NCI-H2196 treated with DMSO at 0.1 percent for 48 hours (cell line): ENCODE results near the gene RAB40B.

Experiments
- DNase-seq: peaks from one replicate; lab custom pipeline; 2025; ENCODE audit not compliant: unreplicated experiment; lab: John Stamatoyannopoulos, UW

RAB40B gene

DNA sequence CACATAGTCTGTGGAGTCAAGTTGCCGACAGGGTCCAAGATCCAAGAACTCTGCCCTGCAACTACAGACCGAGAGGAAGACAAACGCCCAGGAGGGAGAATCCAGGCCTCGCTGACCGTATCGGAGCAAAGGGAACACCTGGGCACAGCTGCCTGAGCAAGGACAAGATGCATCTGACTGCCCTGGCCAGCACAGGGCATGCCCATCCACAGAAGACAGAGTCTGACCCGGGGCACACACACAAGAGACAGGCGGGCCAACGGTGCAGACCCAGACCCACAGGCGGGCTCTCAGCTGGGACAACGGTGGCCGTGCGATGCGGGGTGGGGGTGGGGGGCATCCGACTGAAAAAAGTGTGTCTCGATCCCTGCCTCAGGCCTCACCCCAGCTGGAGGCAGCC lies 6.2 kb downstream of the RAB40B start:
- no peak for DNase-seq

DNA sequence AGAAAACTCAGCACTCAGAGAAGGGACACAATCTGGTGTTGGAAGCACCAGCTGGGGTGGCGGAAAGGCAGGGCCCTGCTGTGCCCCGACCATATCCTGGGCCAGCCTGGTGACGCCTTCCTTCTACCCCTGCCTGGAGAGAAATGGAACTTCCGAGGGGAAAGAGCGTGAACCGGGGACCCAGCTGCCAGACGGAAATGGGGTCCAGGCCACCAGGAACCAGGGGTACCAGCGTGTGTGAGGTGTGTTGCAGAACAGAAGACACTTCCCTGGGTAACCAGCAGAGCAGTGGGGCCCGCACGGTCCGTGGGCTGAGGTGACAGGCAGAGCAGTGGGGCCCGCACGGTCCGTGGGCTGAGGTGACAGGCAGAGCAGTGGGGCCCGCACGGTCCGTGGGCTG lies 6.8 kb downstream of the RAB40B start:
- no peak for DNase-seq

DNA sequence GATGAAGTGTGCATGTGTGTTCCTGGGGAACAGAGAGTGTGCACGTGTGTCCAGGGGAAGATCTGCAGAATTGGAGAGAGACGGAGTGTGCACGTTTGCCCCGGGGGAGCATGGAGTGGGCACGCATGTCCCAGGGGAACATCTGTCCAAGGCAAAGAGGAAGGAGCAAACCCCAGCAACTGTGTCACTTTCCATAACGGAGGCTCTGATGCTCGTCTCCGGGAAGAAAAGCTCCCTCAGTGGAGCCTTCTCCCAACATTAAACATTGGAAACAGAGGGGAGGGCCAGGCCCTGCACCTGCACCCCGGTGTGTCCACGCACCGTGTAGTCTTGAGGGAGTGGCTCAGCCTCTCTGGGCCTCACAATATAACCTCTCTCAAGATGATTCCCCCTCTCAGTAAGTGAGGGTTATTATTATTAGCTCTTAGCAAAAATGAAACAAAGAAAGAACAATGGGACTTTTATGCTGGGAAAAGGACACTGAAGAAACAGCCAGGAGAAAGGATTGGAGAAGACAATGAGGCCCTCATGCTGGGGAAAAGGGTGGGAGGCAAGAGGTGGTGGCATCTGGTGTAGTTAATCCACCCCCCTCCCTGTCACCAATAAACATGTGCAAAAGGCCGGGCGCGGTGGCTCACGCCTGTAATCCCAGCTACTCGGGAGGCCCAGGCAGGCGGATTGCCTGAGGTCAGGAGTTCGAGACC lies 7.6 kb downstream of the RAB40B start:
- no peak for DNase-seq

DNA sequence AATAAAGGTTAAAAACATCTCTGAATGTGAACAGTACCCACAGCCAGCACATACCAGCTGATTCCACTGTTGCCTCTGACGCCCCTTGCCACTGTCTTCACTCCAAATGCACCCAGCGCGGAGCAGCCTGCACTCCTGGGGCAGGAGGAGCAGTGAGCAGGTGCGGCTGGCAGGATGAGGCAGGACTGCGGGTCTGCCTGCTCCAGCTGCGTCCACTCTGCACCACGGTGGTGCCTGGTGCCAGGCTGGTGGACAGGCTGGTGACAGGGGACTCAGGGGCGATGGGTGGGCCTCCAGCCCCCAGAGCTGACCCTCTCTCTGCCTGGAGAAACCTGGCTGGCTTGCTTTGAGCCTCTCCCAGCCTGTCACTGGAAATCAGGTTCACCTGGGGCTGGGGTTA lies 9.4 kb downstream of the RAB40B start:
- DNase-seq, result no peak

DNA sequence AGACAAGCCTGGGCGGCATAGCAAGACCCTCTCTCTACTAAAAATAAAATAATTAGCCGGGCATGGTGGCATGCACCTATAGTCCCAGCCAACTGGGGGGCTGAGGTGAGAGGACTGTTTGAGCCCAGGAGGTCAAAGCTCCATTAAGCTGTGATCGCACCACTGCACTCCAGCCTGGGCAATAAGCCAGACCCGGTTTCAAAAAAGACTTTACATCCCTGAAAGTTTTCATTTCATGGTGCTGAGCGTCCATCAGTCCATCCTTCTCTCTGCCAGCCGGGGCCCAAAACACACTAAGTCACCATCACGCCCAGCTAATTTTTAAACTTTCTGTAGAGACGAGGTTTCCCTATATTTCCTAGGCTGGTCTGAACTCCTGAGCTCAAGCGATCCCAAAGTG lies 10.6 kb downstream of the RAB40B start:
- DNase-seq, result no peak

DNA sequence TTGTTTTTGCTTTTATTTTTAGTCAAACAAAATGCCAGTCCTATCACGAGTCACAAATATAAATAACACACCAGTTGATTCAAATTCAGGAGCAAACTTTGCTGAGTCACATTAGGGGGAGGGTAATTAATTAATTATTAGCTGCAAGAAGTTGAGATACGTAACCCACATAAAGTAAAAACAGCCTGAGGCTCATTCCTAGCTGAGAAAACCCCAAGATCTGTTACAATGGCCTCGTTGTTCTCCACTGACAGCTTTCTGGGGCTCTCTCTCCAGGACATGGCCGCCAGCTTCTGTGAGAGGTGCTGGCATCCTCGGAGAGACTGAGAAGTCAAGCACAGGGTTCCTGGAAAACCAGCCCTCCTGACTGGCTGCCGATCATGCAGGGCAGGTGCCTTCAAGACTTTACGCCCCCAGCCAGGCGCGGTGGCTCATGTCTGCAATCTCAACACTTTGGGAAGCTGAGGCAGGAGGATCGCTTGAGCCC lies 11.1 kb downstream of the RAB40B start:
- DNase-seq, result no peak

DNA sequence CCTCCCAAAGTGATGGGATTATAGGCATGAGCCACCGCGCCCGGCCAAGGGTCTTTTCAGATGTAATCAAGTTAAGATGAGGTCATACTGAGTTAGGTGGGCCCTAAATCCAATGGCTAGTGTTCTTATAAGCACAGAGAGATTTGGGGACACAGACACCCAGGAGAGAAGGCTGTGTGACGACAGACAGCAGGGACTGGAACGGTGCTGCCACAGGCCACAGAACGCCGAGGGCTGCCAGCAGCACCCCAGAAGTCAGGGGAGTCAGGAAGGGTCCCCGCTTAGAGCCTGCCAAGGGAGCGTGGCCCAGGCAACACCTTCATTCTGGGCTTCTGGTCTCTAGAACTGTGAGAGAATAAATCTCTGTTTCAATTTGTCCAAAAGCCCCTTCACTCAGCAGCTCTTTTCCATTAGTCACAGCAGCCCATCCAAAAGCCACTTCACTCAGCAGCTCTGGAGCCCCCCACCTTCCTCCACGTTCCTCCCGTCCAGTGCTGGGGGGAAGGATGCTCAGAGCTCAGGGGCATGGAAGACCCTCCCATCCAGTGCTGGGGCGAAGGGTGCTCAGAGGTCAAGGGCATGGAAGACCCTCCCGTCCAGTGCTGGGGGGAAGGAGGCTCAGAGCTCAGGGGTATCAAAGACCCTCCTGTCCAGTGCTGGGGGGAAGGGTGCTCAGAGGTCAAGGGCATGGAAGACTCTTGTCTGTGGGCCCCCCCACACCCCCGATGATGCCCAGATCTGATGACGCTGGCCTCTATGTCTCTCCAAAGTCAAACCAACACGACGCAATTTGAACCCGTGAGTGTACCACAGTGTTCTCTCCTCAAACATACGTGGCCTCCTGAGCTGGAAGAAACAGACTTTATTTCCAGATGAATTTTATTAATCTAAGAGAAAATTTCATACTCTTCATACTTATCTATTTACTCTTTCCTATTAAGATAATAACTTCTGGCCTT lies 11.9 kb downstream of the RAB40B start:
- DNase-seq, result no peak

DNA sequence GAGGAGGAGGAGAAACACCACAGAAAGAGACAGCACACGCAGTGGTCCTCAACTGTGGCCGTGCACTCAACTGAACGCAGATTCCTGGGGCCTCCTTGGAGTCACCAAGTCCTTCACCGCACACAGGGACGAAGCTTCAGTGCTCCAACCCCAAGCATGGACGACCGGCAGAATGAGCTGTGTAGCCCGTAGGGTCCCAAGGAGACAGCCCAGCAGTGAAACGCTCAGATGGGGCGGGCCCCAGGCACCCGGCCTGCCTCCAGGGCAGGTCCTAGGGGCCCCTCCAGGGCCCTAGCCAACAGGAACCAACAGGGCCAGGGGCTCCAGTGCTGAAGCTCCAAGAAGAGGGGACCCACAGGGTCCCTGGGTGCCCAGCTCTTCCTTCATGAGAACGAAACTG lies 13.2 kb downstream of the RAB40B start:
- no peak for DNase-seq

DNA sequence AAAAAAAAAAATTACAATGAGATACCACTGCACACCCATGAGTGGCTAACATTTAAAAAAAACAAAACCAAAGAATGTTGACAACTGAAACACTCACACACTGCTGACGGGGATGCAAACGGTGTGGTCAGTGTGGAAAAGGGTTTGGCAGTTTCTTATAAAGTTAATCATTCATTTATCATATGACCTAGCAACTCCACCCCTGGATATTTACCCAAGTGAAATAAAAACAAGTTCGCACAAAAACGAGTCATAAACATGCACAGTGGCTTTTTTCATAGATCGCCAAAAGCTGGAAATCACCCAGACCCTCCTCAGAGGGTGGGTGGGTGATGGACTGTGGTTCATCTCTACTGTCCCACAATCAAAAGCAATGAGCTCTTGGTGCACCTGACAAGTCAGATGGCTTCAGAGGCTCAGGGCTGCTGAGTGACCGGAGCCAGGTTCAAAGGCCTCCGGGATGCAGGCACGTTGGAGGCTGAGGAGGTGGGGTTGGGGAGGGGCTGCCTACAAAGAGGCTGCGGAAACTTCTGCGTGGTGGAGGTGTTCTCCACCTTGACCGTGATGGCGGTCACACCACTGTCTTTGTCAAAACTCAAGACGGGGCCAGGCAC lies 14.2 kb downstream of the RAB40B start:
- DNase-seq, result no peak

DNA sequence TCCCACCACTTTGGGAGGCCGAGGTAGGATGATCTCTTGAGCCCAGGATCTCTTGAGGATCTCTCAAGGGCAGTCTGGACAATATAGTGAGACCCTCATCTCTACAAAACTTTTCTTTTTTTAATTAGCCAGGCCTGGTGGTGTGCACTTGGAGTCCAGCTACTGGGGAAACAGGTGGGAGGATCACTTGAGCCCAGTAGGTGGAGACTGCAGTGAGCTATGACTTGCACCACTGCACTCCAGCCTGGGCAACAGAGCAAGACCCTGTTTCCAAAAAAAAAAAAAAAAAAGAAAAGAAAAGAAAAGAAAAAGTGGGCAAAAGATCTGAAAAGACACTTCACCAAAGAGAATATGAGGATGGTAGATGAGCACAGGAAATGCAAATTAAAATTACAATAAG lies 15.0 kb downstream of the RAB40B start:
- DNase-seq, result no peak

DNA sequence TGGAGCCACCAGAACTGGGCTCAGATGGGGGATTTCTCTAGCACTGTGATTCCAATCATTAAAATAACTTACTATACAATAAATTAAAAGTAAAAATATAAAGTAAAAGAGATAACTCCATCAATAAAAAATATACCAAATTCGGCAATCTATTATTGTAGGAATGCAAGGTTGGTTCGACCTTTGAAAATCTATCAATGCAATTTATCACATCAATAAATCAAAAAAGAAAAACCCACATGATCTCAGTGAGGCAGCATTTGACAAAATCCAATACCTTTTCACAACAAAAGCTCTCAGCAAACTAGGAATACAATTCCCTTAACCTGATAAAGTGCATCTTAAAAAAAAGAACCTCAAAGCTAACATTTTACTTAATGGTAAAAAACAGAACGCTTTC lies 17.0 kb downstream of the RAB40B start:
- DNase-seq, result no peak

DNA sequence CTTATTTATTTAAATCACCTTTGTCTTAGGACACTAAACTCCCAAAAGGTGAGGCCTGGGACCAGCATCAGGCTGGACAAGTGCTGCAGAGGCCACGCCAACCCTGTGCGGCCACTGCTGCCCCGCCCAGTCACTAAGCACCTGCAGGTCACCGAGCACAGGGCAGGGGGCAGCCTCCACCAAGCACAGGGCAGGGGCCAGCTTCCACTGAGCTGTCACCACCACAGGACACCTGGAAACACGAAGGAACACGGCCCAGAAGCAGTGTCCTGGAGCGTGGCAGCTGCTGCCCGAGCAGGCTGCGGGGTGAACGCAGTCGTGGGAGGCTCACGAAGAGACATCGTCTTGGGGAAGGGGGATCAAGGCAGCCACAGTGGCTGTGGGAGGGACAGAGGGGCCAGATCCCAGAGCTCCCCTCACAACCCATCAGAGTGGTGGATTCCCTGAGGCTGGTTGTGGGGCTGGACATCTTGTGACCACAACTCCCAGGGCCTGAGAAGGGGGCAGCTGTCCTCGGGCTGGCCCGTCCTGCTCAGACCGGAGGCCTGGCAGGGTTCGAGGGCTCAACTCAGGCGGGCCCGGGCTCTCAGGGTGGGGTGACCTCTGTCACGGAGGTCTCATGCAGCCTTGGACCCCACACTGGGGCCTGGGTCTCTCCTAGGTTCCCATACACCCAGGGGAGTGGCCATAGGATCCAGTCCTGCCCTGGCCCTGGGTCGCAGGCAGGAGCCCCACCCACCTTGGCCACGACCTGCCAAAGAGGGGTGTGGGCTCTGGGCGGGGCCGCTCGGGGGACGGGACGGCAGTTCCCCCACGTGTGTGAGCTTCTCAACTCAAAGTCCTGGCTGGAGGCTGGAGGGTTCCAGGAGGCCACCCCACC lies 18.7 kb downstream of the RAB40B start:
- DNase-seq, result no peak

DNA sequence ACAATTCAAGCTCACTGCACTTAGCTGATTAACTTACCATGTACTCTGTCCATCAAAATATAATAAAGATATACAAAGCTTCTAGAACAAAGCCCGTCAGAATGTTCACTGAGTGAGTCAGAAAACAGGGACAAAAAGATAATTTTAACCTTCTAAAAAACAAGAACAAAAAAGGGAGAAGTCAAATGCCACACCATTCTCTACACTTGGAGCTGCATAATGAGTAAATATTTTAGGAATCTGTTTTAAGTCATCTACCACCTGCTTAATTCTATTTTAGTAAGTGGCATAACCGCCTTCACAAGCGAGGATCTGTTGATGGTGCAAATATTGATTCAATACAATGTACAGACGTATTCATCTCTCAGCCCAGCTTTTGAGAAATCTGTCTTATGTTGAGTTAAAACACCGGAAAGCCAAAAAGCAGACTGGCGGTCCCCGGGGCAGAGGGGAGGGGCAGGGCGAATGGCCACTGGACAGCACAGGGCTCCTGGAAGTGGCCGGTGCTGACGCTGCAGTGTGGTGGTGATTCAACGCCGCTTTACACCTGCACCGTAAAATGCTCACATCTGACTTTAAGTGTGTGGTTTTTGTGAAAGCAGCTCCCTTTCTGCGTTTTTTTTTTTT lies 20.1 kb downstream of the RAB40B start:
- peak; percentile 33 for DNase-seq

DNA sequence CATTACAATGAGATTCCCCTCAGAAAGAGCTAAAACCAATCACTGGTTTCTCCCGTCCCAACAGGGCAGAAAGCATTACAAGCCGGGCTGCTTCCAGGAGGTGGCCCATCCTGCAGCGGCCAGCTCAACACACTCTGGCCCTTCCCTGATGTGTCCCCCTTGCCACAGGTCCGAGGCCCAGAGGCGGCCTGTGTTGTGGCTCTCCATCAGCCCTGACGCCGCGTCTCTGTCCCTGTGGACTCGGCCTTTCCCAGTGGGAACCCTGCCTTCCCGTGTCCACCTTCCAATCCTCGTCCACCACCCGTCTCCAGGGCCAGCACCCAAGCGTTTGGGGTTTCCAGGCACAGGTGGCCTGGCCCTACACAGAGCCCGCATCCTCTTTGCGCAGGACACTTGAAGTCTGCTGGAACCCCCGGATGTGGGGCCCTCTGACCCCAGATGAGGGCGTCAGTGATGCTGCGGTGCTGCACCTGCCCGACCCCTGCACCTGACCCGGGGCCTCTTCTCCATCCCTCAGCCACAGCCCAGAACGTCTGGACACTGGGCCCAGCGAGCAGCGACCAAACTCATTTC lies 21.1 kb downstream of the RAB40B start:
- no peak for DNase-seq

DNA sequence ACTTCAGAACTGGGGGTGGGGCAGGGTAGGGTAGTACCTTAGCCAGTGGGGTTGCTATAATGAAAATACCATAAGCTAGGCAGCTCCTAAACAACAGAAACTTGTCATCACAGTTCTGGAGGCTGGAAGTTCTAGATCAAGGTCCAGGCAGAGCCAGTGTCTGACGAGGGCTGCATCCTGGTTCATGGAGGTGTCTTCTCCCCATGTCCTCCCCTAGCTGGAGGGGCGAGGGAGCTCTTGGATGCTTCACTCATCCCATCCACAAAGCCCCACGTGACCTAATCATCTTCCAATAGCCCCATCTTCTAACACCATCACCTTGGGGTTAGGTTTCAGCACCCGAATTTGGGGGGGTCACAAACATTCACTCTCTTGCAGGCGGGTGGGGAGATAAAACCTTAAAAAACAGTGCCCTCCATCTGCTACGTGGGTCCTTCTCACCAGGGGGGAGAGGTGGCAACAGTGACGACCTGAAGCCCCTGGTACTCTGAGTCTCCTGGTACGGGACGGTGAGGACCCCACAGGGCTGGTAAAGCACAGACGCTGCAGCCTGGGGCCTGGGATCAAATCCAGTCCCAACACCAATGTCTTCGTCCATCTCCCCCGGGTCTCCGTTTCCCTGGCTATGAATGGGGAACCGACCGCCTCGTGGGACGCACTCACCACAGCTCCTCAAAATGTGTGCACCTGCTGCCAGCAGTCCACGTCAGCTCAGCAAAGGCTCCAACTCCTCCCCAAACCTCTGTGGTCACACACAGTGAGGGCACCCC lies 22.8 kb downstream of the RAB40B start:
- DNase-seq, result no peak

DNA sequence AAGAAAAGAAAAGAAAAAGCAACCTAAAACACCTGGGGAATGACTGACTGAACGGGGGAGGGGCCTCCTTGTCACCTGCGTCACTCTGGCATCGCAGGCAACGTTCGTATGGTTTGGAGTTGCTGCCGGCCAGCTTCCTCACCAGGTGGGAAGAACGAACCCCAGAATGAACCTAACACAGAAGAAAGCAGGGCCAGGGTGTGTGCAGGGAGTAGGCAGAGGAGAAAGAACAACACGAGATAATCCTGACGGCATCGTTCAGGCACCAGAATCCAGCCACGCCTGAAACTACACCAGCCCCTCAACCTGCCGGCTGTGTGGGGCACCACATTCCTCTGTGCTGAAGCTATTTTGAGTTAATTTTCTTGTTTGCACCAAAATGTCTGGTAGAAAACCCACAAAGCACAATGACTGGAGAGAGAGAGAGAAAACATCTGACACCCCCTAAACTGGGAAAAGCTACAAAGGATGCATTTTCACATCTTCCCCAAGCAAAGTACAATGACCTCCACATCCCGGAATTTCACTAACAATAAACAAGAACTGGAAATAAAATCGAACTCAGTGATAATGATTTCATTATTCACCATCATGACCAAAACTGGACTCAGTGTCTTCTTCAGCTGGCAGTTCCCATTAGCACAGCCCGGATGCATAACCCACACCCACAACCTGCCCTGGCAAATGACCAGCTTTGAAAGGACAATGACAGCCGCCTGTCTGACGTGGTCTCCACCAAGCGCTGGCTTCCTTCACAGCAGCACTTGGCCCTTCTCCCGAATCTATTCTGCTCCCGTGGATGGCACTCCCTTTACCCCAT lies 23.6 kb downstream of the RAB40B start:
- DNase-seq, result no peak

DNA sequence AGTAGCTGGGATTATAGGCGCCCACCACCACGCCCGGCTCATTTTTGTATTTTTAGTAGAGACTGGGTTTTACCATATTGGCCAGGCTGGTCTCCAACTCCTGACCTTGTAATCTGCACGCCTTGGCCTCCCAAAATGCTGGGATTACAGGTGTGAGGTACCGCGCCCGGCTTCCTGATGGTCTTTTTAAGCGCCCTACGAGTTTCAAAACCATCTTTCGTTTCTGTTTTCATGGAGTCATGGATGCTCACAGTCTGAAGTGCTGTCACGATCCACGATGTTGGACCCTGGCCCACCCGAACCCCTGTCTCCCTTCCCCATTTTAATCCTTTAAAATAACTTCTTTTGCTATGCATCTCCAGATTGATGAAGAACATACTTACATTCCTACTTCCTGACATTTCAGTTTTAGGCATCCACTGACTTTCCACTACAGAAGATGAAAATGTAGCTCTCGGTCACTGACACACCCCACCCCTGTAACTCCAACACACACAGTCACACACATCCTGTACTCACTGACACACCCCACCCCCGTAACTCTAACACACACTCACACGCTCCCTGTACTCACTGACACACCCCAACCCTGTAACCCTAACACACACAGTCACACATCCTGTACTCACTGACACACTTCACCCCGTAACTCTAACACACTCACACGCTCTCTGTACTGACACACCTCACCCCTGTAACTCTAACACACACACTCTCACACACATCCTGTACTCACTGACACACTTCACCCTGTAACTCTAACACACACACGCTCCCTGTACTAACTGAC lies 27.6 kb downstream of the RAB40B start:
- no peak for DNase-seq
